Loucy (cell line): ENCODE data around the gene MZB1.

Experiments used
- H2AFZ ChIP-seq: fragments of 200-600 bp; sonication (generic); 2 replicates; pipeline ENCODE4 v1.6.0; 2016; ENCODE audit warnings: antibody characterized with exemption, mild to moderate bottlenecking, low read length, moderate library complexity
- H3F3A ChIP-seq: fragments of 200-600 bp; 2 replicates; pipeline ENCODE4 v1.6.0; 2016; ENCODE audit warnings: antibody characterized with exemption, low read depth, mild to moderate bottlenecking
- H3K27me3 ChIP-seq: fragments of 200-600 bp; sonication (generic); 2 replicates; pipeline ENCODE4 v1.6.1; 2014; ENCODE audit warnings: low read length, mild to moderate bottlenecking; ENCODE audit not compliant: insufficient read depth, poor library complexity, severe bottlenecking
- H3K36me3 ChIP-seq: fragments of 200-600 bp; sonication (generic); 2 replicates; pipeline ENCODE4 v1.6.1; 2016; ENCODE audit warnings: low read length; ENCODE audit not compliant: insufficient read depth
- H3K4me1 ChIP-seq: fragments of 200-600 bp; sonication (generic); 2 replicates; pipeline ENCODE4 v1.5.1; 2014; ENCODE audit warnings: low read length, mild to moderate bottlenecking; ENCODE audit not compliant: insufficient read depth, poor library complexity, severe bottlenecking
- H3K4me2 ChIP-seq: fragments of 200-600 bp; sonication (generic); 2 replicates; pipeline ENCODE4 v1.6.0; 2014; ENCODE audit warnings: antibody characterized with exemption, low read length, low read depth, mild to moderate bottlenecking; ENCODE audit not compliant: poor library complexity, severe bottlenecking
- H3K4me3 ChIP-seq: fragments of 200-600 bp; sonication (generic); 2 replicates; pipeline ENCODE4 v1.5.1; 2014; ENCODE audit warnings: low read length, mild to moderate bottlenecking, mixed read lengths; ENCODE audit not compliant: poor library complexity, severe bottlenecking
- H3K79me2 ChIP-seq: fragments of 200-600 bp; sonication (generic); 2 replicates; pipeline ENCODE4 v1.6.1; 2014; ENCODE audit warnings: low read length; ENCODE audit not compliant: insufficient read depth
- H3K9ac ChIP-seq: fragments of 200-600 bp; sonication (generic); 2 replicates; pipeline ENCODE4 v1.6.0; 2014; ENCODE audit warnings: mild to moderate bottlenecking, low read depth, low read length, moderate library complexity; ENCODE audit not compliant: poor library complexity, severe bottlenecking
- H3K9me2 ChIP-seq: fragments of 200-600 bp; sonication (generic); replicated peaks from 2 replicates; pipeline ENCODE4 v1.6.1; 2016; ENCODE audit warnings: low read depth, low read length, mixed read lengths
- H3K9me3 ChIP-seq: fragments of 200-600 bp; sonication (generic); 2 replicates; pipeline ENCODE4 v1.6.1; 2014; ENCODE audit warnings: mild to moderate bottlenecking, antibody characterized with exemption, low read length, low read depth; ENCODE audit not compliant: insufficient read depth
- H4K20me1 ChIP-seq: fragments of 200-600 bp; sonication (generic); 2 replicates; pipeline ENCODE4 v1.6.0; 2014; ENCODE audit warnings: antibody characterized with exemption, low read length, mild to moderate bottlenecking; ENCODE audit not compliant: insufficient read depth, poor library complexity, severe bottlenecking
- CTCF ChIP-seq: fragments of 200-600 bp; sonication (generic); conservative IDR thresholded peaks from 2 replicates; pipeline ENCODE4 v1.5.1; 2014; ENCODE audit warnings: mild to moderate bottlenecking, antibody characterized with exemption, low read length
- EZH2phosphoT487 ChIP-seq: fragments of 200-600 bp; IDR thresholded peaks from 2 replicates; pipeline ENCODE4 v1.6.1; 2018; ENCODE audit warnings: antibody characterized with exemption, mild to moderate bottlenecking, moderate library complexity, borderline replicate concordance

Gene MZB1

GRCh38 chr5:139368613-139369012, 21.1 kb downstream of the MZB1 start:
- no peaks in the 10 kb centered on the region for H3K4me1 ChIP-seq
- H4K20me1 ChIP-seq = peaks cover 5% of the 10 kb centered on the region
- no peak overlapping the region for H3K4me3 ChIP-seq
- TF ChIP-seq CTCF = peak; percentile 52
- no peak for TF ChIP-seq EZH2phosphoT487
- no peak overlapping the region for H3K9ac ChIP-seq
- no peak overlapping the region for H3K4me2 ChIP-seq
- no peaks in the 10 kb centered on the region for H3F3A ChIP-seq
- H2AFZ ChIP-seq = no peak overlapping the region
- H3K36me3 ChIP-seq = peaks cover 63% of the 10 kb centered on the region; the same call in 1 of the 2 replicates
- no peaks in the 10 kb centered on the region for H3K9me3 ChIP-seq
- no peaks in the 10 kb centered on the region for H3K9me2 ChIP-seq
- no peaks in the 10 kb centered on the region for H3K27me3 ChIP-seq
- peaks cover 3% of the 10 kb centered on the region; the same call in 1 of the 2 replicates for H3K79me2 ChIP-seq

GRCh38 chr5:139364466-139364865, 25.2 kb downstream of the MZB1 start:
- TF ChIP-seq EZH2phosphoT487 = no peak
- TF ChIP-seq CTCF = no peak
- Histone ChIP-seq H3K9me3 (no peaks in the 10 kb centered on the region), H3K9ac (no peak overlapping the region), H3F3A (no peaks in the 10 kb centered on the region), H3K79me2 (peaks cover 42% of the 10 kb centered on the region), H4K20me1 (peaks cover 30% of the 10 kb centered on the region), H3K9me2 (no peaks in the 10 kb centered on the region), H3K4me3 (no peak overlapping the region), H3K36me3 (peaks cover 56% of the 10 kb centered on the region; the same call in 1 of the 2 replicates), H3K4me1 (no peaks in the 10 kb centered on the region), H3K4me2 (no peak overlapping the region), H3K27me3 (no peaks in the 10 kb centered on the region), H2AFZ (no peak overlapping the region)

GRCh38 chr5:139363937-139364336, 25.8 kb downstream of the MZB1 start:
- Histone ChIP-seq H4K20me1 (peaks cover 35% of the 10 kb centered on the region), H3K9me3 (no peaks in the 10 kb centered on the region), H2AFZ (no peak overlapping the region), H3K4me3 (no peak overlapping the region), H3K4me2 (no peak overlapping the region), H3K79me2 (peaks cover 47% of the 10 kb centered on the region), H3K4me1 (no peaks in the 10 kb centered on the region), H3F3A (no peaks in the 10 kb centered on the region), H3K9me2 (no peaks in the 10 kb centered on the region), H3K27me3 (no peaks in the 10 kb centered on the region), H3K36me3 (peaks cover 52% of the 10 kb centered on the region; the same call in 1 of the 2 replicates), H3K9ac (no peak overlapping the region)
- TF ChIP-seq EZH2phosphoT487 (no peak), CTCF (no peak)
